Measurements from ENCODE around the gene ATR. TPM values are rescaled to one million over a fixed set of nuclear protein-coding genes. Genes with fewer than 3 reads are reported as not detected.

The ATR gene
- total and polyA plus RNA-seq, 2 of the 4 experiments (the other 2 are of a cell fraction): 9.5 to 28.0 TPM

GRCh38 chr3:142445816-142446254 lies 132.7 kb downstream of the ATR start:
- no peak overlapping the region for H3K27ac ChIP-seq (ENCODE audit: insufficient read depth, low read length)
- no CpG with 5 or more reads among the region's 6 CpGs for whole genome bisulfite sequencing, 2 experiments (ENCODE audit: extremely low coverage in 2 of 2, insufficient read length in 1 of 2)
- H3K4me2 ChIP-seq (ENCODE audit: low read depth, low read length): peak overlapping the region; percentile 58
- H3K9me3 ChIP-seq (ENCODE audit: control insufficient read depth, insufficient read depth, low read length): no peaks in the 10 kb centered on the region
- POLR2A ChIA-PET (ENCODE audit: unreplicated experiment): no interaction called here
- H3K36me3 ChIP-seq (ENCODE audit: control insufficient read depth, insufficient read depth, low read length): peaks cover 4% of the 10 kb centered on the region
- no peak overlapping the region for H3K4me3 ChIP-seq (ENCODE audit: insufficient read depth, low read depth, low read length)
- 0 out of 2 replicates have a peak overlapping the region, but pooled peaks have one; percentile 22 for H3K14ac ChIP-seq (replicated peaks; ENCODE audit: low read depth, low read length)
- no TSS peak for BruUV-seq (replicated peaks)
- H2AFZ ChIP-seq (replicated peaks; ENCODE audit: low read length, poor library complexity): no peak overlapping the region
- no peak overlapping the region for H3K18ac ChIP-seq (ENCODE audit: low read depth, low read length)
- H3K27me3 ChIP-seq (ENCODE audit: control insufficient read depth, insufficient read depth, low read length): no peaks in the 10 kb centered on the region
- H3K9me1 ChIP-seq (ENCODE audit: insufficient read depth, low read length): no peaks in the 10 kb centered on the region
- no peak overlapping the region for H2BK20ac ChIP-seq (ENCODE audit: low read depth, low read length)
- ATAC-seq (ENCODE audit: low read depth) (no peak), DNase-seq (peak; percentile 53)
- peaks cover 4% of the 10 kb centered on the region; the same call in 1 of the 2 replicates for H3K4me1 ChIP-seq (ENCODE audit: control insufficient read depth, insufficient read depth, low read length)
- H3K56ac ChIP-seq (ENCODE audit: extremely low read depth, insufficient read depth, low read length): no peak overlapping the region
- peak overlapping the region; percentile 34; the same call in 1 of the 2 replicates for H3K9ac ChIP-seq (ENCODE audit: low read depth, low read length)
- no peak overlapping the region for H2BK120ac ChIP-seq (ENCODE audit: low read depth, low read length)
- H2AK9ac ChIP-seq (replicated peaks; ENCODE audit: low read depth, low read length, poor library complexity): no peak overlapping the region
- H4K8ac ChIP-seq (ENCODE audit: low read depth in 2 of 2, low read length in 2 of 2): no peak overlapping the region
- in situ Hi-C loops (cut with MboI; ENCODE audit: low sequenced_read_pairs) (no loop called here), intact Hi-C loops (cut with micrococcal nuclease) (no loop called here), dilution Hi-C loops (cut with HindIII; ENCODE audit: low sequenced_read_pairs, unreplicated experiment) (no loop called here)
- H3K23ac ChIP-seq (ENCODE audit: low read depth, low read length): peak overlapping the region; percentile 74; the same call in 1 of the 2 replicates
- CTCF ChIA-PET: no interaction called here
- H4K5ac ChIP-seq (ENCODE audit: low read depth, low read length): no peak overlapping the region
- peaks cover 12% of the 10 kb centered on the region for H4K20me1 ChIP-seq (ENCODE audit: insufficient read depth, low read length)
- H3K4ac ChIP-seq (ENCODE audit: low read depth, low read length): no peak overlapping the region
- TF ChIP-seq MAFK (IDR thresholded peaks at IDR 0.05; ENCODE audit: low read depth, low read length): no peak
- no peak overlapping the region for H4K91ac ChIP-seq (ENCODE audit: insufficient read depth, low read depth, low read length)
- peaks cover 9 to 39% of the 10 kb centered on the region in 2 experiments; a peak in 3 of 4 replicates for H3K79me1 ChIP-seq (ENCODE audit: low read depth in 1 of 2, low read length in 2 of 2)
- no peak overlapping the region for H2BK15ac ChIP-seq (ENCODE audit: low read depth, low read length)
- H2AK5ac ChIP-seq (ENCODE audit: low read depth, low read length): no peak overlapping the region
- no peak overlapping the region for H2BK5ac ChIP-seq (ENCODE audit: low read depth, low read length, poor library complexity, severe bottlenecking)
